ENCODE data around the gene THUMPD3.

Gene THUMPD3

DNA sequence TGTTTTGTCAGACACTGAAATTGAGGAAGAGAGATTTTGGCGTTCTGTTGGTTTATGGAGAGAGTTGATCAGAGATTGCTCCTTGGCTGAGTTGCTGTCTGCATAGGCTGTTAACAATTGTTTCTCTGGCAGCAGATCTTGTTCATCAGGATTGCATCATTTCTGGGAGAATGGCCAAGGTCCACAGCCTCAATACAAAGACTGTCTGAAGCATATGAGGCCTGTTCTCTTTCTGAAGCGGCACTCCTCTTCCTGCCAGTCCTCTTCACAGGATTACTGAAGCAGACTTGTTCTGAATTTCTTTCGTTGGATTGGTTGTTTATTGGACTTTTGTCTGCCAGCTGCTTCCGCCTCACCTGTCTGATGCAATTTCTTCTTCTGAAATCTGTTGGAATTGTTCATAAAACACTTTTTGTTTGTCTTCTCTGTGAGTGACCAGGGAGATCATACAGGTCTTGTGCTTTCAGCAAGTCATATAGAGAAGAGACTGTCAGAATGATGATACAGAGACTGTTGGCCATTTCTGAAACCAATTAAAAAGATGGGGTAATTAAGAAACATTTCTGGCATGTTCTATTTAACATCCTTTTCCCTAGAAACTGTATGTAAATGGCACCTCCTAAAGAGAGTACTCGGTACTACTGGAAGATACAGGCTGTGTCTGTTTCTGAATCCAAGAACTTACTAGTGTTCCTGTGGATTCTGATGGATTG, 60.0 kb downstream of the THUMPD3 start:
- peak; percentile 90 for DNase-seq

DNA sequence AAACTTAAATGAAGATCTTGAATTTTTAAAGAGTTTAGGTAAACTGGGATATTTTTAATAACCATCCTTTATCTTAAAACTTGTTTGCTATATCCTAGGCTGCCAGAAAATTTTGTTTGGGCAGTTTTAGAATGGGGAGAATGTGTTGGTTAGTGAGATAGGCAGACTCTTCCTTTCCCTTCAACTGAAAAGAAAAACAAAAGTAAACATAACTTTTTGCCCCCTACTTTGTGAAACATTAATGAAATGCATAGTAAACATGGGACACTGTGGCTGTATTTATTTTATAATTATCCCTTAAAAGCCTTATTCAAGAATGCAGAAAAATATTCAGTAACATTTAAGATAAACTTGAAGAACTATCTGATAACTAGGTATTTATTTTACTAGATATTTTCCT, 65.6 kb downstream of the THUMPD3 start:
- DNase-seq: no peak

DNA sequence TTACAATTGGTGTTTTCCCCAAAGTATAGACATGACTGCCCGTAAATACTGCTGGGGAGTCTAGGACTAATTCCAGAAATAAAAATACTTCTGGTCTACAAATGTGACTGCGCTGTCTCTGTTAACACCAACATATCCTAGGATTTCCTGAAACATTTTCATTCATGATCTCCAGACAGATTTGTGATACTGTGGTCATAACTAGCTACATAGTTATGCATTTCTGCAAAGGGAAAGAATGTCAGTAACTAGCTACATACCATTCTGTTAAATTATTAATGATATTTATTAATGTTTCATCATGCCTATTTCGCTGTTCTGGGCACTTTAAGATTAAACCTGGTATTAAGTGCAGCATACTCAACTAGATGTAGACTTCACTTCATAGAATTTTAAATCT, 67.9 kb downstream of the THUMPD3 start:
- DNase-seq: no peak

DNA sequence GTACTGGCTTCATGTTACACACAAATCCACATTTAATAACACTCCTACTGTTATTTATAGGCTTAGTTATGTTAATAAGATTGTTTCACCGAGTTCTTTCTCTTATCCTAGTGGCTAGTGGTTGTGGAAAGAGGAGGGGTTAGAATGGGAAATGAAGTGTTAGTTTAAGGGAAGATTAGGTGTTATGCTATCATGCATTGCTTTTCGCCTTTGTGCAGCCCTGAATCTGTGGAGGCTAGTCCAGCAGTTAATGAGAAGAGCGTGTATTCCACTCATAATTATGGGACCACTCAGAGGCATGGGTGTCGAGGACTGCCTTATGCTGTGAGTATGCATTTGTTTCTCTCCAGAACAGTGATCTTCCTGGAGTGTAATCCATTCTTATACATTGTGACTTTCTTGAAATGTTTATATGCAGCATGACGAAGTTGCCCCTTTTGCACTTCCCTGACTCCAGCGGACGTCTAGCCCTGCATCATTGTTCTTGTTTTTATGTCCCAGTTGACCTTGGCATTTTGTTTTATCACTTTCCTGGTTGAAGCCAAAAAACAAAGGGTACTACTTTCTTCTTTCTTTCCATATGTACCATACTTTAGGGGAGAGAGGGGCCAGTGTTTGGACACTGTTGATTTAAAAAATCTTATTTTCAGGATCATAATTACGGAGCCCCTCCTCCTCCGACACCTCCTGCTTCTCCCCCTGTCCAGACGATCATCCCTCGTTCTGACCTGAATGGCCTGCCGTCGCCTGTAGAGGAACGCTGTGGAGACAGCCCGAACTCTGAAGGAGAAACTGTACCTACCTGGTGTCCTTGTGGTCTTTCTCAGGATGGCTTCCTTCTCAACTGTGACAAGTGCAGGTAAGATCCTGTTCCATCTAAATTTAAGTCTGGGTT, 71.0 kb downstream of the THUMPD3 start:
- no peak for DNase-seq

DNA sequence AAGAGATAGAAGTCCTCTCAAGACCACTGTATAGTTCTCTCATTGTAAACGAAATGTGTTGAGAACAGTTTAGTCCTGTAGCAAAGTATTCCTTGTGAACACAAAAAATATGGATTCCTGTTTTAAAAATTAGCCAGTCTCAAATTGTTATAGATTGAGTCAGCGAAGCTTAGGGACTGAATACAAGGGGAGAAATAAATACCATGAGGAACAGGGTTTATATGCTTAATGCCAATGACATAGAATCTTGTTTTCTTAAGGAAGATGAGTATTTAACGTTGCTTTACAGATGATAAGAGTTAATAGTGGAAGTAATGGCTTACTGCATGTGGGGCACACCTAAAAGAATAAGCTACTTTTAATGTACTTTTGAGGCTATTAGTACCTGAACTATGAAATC, 72.5 kb downstream of the THUMPD3 start:
- no peak for DNase-seq

Measured in left hindlimb (tissue), 1 donor.